22Rv1 (cell line): ENCODE measurements around the gene MAGI3.
"Not testable (repeated sequence)": the region's sequence is repeated elsewhere in the genome, so short reads cannot be mapped to it uniquely, and the experiment has no call there.

Experiments used
- H3K27ac ChIP-seq: fragments of 450-650 bp; 2 replicates; pipeline ENCODE4 v1.5.1; 2017
- CTCF ChIP-seq: fragments of 450-650 bp; IDR thresholded peaks from 2 replicates; pipeline ENCODE4 v1.5.1; 2017; ENCODE audit warnings: mild to moderate bottlenecking
- ZFX ChIP-seq: fragments of 450-650 bp; IDR thresholded peaks from 2 replicates; pipeline ENCODE4 v1.6.1; 2017; ENCODE audit warnings: antibody characterized with exemption, borderline replicate concordance

The MAGI3 gene

DNA sequence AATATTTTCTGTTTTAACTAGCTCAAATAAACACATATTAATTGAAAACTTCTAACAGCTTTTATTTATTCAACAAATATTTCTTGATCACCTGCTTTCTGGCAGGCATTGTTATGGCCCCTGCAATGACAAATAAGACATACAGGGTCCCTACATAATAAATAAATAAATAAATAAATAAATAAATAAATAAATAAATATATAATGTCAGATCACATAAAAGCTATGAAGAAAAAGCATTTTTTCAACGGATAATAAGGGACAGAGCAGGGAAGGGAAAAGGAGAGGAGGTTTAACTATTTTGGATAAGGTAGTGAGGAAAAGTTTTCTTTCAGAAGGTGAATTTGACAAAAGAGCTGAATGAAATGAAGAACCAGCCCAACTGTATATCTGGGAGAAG lies 115.0 kb downstream of the MAGI3 start:
- no peak overlapping the region for H3K27ac ChIP-seq
- TF ChIP-seq ZFX (no peak), CTCF (no peak)

DNA sequence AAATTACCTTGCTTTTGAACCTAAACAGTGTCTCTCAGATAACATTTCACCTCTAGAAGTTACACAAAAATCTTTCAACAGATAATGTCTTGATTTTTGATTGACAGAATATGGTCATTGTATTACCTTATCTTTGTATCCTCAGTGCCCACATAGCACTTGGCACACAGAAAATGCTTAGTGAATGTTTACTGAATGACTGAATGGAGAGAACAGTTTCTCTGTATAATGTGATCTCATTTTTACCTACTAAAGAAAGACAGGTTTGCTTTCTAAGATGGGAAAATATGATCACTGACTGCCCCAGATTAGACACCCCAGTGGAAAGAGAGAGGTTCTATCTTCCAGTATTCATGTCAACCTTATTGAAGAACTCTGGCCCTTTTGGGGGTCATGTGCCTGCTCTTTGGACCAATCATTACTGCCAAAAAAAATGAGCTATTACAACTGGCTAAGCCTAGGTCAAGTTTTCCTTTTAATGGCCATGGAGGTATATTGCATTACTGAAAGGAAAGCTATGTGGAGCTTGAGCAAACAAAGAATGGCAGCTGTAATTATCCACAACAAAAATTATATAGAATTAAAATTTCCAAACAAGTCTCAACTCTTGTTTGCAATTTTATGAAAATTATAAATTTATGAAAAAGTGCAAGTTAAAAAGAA lies 117.4 kb downstream of the MAGI3 start:
- TF ChIP-seq CTCF (no peak), ZFX (no peak)
- H3K27ac ChIP-seq: no peak overlapping the region

DNA sequence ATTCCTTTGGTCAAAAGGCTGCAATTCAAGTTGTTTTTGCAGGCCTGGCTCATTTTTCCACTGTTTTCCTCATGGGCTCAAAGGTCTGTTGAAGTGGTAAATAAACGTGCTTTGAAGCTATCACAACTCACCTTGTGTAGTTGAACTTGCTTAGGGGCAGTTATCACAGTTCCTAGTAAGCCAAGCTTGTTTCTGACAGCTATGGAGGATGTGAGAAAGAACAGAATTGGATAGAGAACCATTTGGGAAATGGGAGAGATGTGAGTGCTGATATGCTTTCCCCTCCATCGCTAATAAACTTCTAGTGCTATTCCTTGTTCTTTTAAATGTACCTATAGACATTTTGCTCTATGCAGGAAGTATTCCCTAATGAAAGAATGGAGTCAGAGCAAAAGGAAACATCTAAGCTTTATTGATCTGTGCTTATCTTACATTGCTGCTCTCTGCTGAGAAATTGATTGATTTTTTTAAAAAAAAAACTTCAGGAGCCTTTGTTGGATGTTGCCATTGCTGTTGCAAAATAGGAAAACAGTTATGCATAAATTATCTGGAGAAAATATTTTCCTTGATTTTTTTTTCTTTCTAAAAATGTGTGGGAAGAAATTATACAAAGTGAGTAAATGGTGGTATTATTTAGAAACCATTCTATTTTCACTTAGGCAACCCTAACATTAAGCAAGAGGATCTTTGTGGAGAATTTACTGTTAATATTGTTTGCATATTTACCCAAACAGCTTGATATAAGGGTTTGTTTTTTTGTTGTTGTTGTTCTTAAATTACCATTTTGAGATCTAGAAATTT lies 118.2 kb downstream of the MAGI3 start:
- no peak overlapping the region for H3K27ac ChIP-seq
- TF ChIP-seq ZFX: no peak
- no peak for TF ChIP-seq CTCF

GRCh38 chr1:113509766-113510165 lies 119.5 kb downstream of the MAGI3 start:
- H3K27ac ChIP-seq: not testable (repeated sequence)

- no peak overlapping the region for H3K27ac ChIP-seq
- no peak for TF ChIP-seq ZFX
- TF ChIP-seq CTCF: no peak
Measured at GRCh38 chr1:113511269-113511668, 121.0 kb downstream of the MAGI3 start.

DNA sequence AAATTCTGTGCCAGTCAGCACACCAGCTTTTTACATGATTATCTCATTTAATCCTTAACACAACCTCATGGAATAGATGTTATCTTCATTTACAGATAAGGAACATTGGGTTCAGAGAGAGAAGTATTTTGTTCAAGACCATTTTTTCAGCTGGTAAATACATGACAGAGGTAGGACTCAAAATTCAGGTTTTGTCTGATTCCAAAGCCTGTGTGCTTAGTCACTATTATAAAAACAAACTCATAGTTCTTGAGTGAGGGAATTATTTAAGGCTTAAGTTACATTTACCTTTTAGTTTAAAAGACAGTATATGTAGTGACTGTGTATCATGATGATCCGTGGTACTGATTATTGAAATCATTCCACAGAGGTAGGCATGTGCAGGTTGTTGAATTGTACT lies 125.2 kb downstream of the MAGI3 start:
- TF ChIP-seq CTCF: no peak
- TF ChIP-seq ZFX: no peak

GRCh38 chr1:113517346-113517745 lies 127.0 kb downstream of the MAGI3 start:
- TF ChIP-seq CTCF: no peak
- TF ChIP-seq ZFX: no peak
- H3K27ac ChIP-seq: no peak overlapping the region

More for the DNA sequence above, 125.2 kb downstream of the MAGI3 start:
- H3K27ac ChIP-seq: no peak overlapping the region
